Measurements from ENCODE around the gene CEP104.

CEP104 gene

DNA sequence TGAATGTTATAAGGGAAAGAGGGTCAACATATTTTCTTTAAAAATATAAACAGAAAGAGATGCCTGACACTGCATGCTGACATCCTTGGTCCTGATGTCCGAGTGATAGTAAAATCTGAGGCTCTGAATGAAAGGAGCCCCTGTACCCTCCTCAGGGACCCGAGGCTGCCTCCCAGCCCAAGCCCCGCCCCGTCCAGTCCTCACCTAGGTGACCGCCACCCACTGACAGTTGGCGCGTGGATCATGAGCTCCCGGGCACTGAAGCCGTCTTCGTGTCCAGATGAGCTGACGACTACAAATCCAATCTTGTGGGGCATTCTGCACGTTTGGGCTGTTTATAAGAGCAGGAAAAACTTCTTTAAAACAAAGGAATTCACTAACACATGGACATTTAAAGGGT, 4.9 kb downstream of the CEP104 start:
- Histone ChIP-seq H4K20me1 (ENCODE audit: control insufficient read depth, insufficient read depth, low read depth, low read length) (0 out of 2 replicates have a peak, but pooled peaks cover 5% of the 10 kb centered on the region), H3K4me3 (ENCODE audit: low read length) (no peak overlapping the region), H3K27me3 (ENCODE audit: control insufficient read depth, low read length) (no peaks in the 10 kb centered on the region), H3F3A (ENCODE audit: control insufficient read depth, insufficient read depth) (no peaks in the 10 kb centered on the region), H3K4me2 (ENCODE audit: low read length) (no peak overlapping the region), H3K9me3 (ENCODE audit: control insufficient read depth, insufficient read depth, low read length) (no peaks in the 10 kb centered on the region), H3K79me2 (ENCODE audit: control insufficient read depth, low read length) (peaks cover 43% of the 10 kb centered on the region), H3K27ac (ENCODE audit: low read depth, low read length) (no peak overlapping the region), H3K9me2 (replicated peaks; ENCODE audit: control insufficient read depth, low read length) (no peaks in the 10 kb centered on the region), H3K36me3 (ENCODE audit: control insufficient read depth, low read length) (peaks cover 33% of the 10 kb centered on the region), H3K4me1 (ENCODE audit: control insufficient read depth, low read length) (peaks cover 11% of the 10 kb centered on the region)
- no peak for TF ChIP-seq EZH2phosphoT487 (IDR thresholded peaks at IDR 0.05; ENCODE audit: borderline replicate concordance, low read length)

DNA sequence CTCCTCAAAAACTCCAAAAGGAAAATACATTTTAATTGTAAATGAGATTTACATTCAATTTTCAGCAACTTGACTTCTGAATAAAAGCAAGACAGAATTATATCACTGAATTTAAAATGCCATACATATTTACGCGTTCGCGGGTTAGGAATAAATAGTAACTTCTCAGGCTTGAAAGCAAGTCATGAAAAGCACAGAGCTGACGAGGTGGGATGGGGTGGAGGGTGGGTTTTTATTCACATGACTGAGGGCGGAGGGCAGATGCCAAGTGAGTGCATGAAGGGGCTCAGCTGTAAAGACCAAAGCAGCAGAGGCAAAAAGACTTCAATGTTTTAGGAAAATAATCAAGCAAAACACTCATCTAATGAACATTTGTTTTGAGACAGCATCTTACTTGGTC, 5.7 kb downstream of the CEP104 start:
- Histone ChIP-seq H3K4me2 (ENCODE audit: low read length) (no peak overlapping the region), H4K20me1 (ENCODE audit: control insufficient read depth, insufficient read depth, low read depth, low read length) (0 out of 2 replicates have a peak, but pooled peaks cover 5% of the 10 kb centered on the region), H3F3A (ENCODE audit: control insufficient read depth, insufficient read depth) (no peaks in the 10 kb centered on the region)

DNA sequence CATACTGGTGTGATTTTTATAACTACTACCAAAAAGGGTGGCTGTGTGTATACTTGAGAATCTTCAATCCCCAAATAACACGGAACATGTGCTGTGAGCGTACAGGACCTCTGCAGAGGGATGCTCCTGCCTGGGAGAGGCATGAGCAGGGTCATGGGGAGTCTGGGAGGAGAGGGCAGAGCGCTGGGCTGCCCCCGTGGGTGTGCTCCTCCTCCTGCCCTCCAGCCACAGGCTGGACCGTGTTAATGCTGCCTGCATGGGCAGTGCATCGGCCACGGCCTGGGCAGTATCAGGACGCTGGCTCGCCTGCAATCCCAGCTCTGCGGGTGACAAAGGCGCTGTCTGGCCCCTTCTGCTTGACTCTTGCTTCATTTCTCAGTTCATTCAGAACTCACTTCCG, 6.2 kb downstream of the CEP104 start:
- Histone ChIP-seq H3K4me1 (ENCODE audit: control insufficient read depth, low read length) (peaks cover 16% of the 10 kb centered on the region), H3K4me3 (ENCODE audit: low read length) (no peak overlapping the region), H3F3A (ENCODE audit: control insufficient read depth, insufficient read depth) (no peaks in the 10 kb centered on the region), H3K27ac (ENCODE audit: low read depth, low read length) (no peak overlapping the region), H3K79me2 (ENCODE audit: control insufficient read depth, low read length) (peaks cover 35% of the 10 kb centered on the region), H4K20me1 (ENCODE audit: control insufficient read depth, insufficient read depth, low read depth, low read length) (0 out of 2 replicates have a peak, but pooled peaks cover 4% of the 10 kb centered on the region), H3K36me3 (ENCODE audit: control insufficient read depth, low read length) (peaks cover 38% of the 10 kb centered on the region), H3K9me2 (replicated peaks; ENCODE audit: control insufficient read depth, low read length) (no peaks in the 10 kb centered on the region), H3K4me2 (ENCODE audit: low read length) (no peak overlapping the region), H3K9me3 (ENCODE audit: control insufficient read depth, insufficient read depth, low read length) (no peaks in the 10 kb centered on the region), H3K27me3 (ENCODE audit: control insufficient read depth, low read length) (no peaks in the 10 kb centered on the region)
- TF ChIP-seq EZH2phosphoT487 (IDR thresholded peaks at IDR 0.05; ENCODE audit: borderline replicate concordance, low read length), result no peak
- TF ChIP-seq CTCF (IDR thresholded peaks at IDR 0.05; ENCODE audit: low read depth, low read length, poor library complexity, severe bottlenecking), result no peak

More for the DNA sequence above, 5.7 kb downstream of the CEP104 start:
- no peaks in the 10 kb centered on the region for H3K9me3 ChIP-seq (ENCODE audit: control insufficient read depth, insufficient read depth, low read length)
- no peaks in the 10 kb centered on the region for H3K9me2 ChIP-seq (replicated peaks; ENCODE audit: control insufficient read depth, low read length)
- TF ChIP-seq EZH2phosphoT487 (IDR thresholded peaks at IDR 0.05; ENCODE audit: borderline replicate concordance, low read length), result no peak
- no peak for TF ChIP-seq CTCF (IDR thresholded peaks at IDR 0.05; ENCODE audit: low read depth, low read length, poor library complexity, severe bottlenecking)
- peaks cover 15% of the 10 kb centered on the region for H3K4me1 ChIP-seq (ENCODE audit: control insufficient read depth, low read length)
- no peak overlapping the region for H3K27ac ChIP-seq (ENCODE audit: low read depth, low read length)
- H3K27me3 ChIP-seq (ENCODE audit: control insufficient read depth, low read length), result no peaks in the 10 kb centered on the region
- H3K36me3 ChIP-seq (ENCODE audit: control insufficient read depth, low read length), result peaks cover 38% of the 10 kb centered on the region
- no peak overlapping the region for H3K4me3 ChIP-seq (ENCODE audit: low read length)
- peaks cover 40% of the 10 kb centered on the region for H3K79me2 ChIP-seq (ENCODE audit: control insufficient read depth, low read length)

GRCh38 chr1:3847081-3847480, 9.9 kb downstream of the CEP104 start:
- Histone ChIP-seq H3K36me3 (ENCODE audit: control insufficient read depth, low read length) (peaks cover 58% of the 10 kb centered on the region), H3K9me2 (replicated peaks; ENCODE audit: control insufficient read depth, low read length) (no peaks in the 10 kb centered on the region), H3K27ac (ENCODE audit: low read depth, low read length) (no peak overlapping the region), H4K20me1 (ENCODE audit: control insufficient read depth, insufficient read depth, low read depth, low read length) (no peaks in the 10 kb centered on the region), H3K4me1 (ENCODE audit: control insufficient read depth, low read length) (peaks cover 39% of the 10 kb centered on the region), H3K4me2 (ENCODE audit: low read length) (no peak overlapping the region), H3K9me3 (ENCODE audit: control insufficient read depth, insufficient read depth, low read length) (no peaks in the 10 kb centered on the region), H3F3A (ENCODE audit: control insufficient read depth, insufficient read depth) (peaks cover 8% of the 10 kb centered on the region), H3K79me2 (ENCODE audit: control insufficient read depth, low read length) (no peaks in the 10 kb centered on the region), H3K27me3 (ENCODE audit: control insufficient read depth, low read length) (no peaks in the 10 kb centered on the region), H3K4me3 (ENCODE audit: low read length) (no peak overlapping the region)
- no peak for TF ChIP-seq EZH2phosphoT487 (IDR thresholded peaks at IDR 0.05; ENCODE audit: borderline replicate concordance, low read length)
- TF ChIP-seq CTCF (IDR thresholded peaks at IDR 0.05; ENCODE audit: low read depth, low read length, poor library complexity, severe bottlenecking), result no peak

Measured in DOHH2 (cell line).